HCT116 (cell line): Measurements from ENCODE around the gene OSBPL10. TPM values are rescaled to one million over a fixed set of nuclear protein-coding genes. Genes with fewer than 3 reads are reported as not detected.

Source experiments
- ATAC-seq: fragments of 200-7000 bp; cut with Tn5 transposase; 2 replicates; pipeline ENCODE4 v1.9.1; 2020; ENCODE audit warnings: mild to moderate bottlenecking, moderate library complexity
- BruUV-seq: library from RNA; stranded (reverse); fragments of 400-500 nt; replicated peaks from 2 replicates; lab custom pipeline; 2021; lab: Mats Ljungman, UMichigan
- CTCF ChIA-PET: fragments of 300-600 bp; sonication (Branson Sonifier 250); formaldehyde crosslinking; loops from one replicate; lab custom pipeline; 2021; ENCODE audit warnings: antibody characterized with exemption; lab: Charles Lee
- POLR2A ChIA-PET: fragments of 300-600, 350-600 bp; sonication (Branson Sonifier 250); formaldehyde crosslinking; loops from one replicate; lab custom pipeline; 2021; ENCODE audit warnings: antibody characterized with exemption; lab: Charles Lee
- RAD21 ChIA-PET, 2 experiments: fragments of 300-600 bp; sonication (Branson Sonifier 250); formaldehyde crosslinking; loops; one replicate each; lab custom pipeline; 2023; ENCODE audit warnings: low total read pairs in 2 of 2; ENCODE audit not compliant: uncharacterized antibody in 2 of 2, unreplicated experiment in 2 of 2, low non-redundant PET in 1 of 2; lab: Charles Lee
- DNase-seq: peaks from one replicate; pipeline ENCODE4 v3.0.0-alpha.2; 2010; ENCODE audit warnings: low read depth, low spot score
- H2AFZ ChIP-seq: fragments of 200-600 bp; shearing (Covaris generic), sonication (generic); 2 replicates; pipeline ENCODE4 v1.6.1; 2017; ENCODE audit warnings: low read depth, mixed run types, mixed read lengths, antibody characterized with exemption, low read length; ENCODE audit not compliant: poor library complexity, severe bottlenecking
- H3K27ac ChIP-seq: 2 replicates; pipeline ENCODE4 v1.5.1; 2012; ENCODE audit warnings: low read depth, low read length
- H3K27me3 ChIP-seq: fragments of 200-600 bp; sonication (generic); 2 replicates; pipeline ENCODE4 v1.6.1; 2016; ENCODE audit warnings: mixed run types, low read length, mixed read lengths; ENCODE audit not compliant: insufficient read depth
- H3K36me3 ChIP-seq, 2 experiments: fragments of 200-500 bp in 1 of 2; fragments of 200-600 bp in 1 of 2; sonication (Bioruptor generic) in 1 of 2; sonication (generic) in 1 of 2; 2 replicates each; pipeline versions ENCODE4 v1.5.1 to v1.6.1; 2014 to 2016; ENCODE audit warnings: low read length in 2 of 2, inconsistent platforms in 1 of 2, mixed read lengths in 1 of 2, mixed run types in 1 of 2; ENCODE audit not compliant: insufficient read depth in 2 of 2, control insufficient read depth in 1 of 2
- H3K4me1 ChIP-seq, 2 experiments: fragments of 200-600 bp in 1 of 2; sonication (generic) in 1 of 2; 2 replicates each; pipeline versions ENCODE4 v1.5.1 to v1.6.1; 2012 to 2017; ENCODE audit warnings: low read length in 2 of 2, inconsistent platforms in 1 of 2, mild to moderate bottlenecking in 1 of 2, mixed read lengths in 1 of 2, mixed run types in 1 of 2, moderate library complexity in 1 of 2; ENCODE audit not compliant: insufficient read depth in 2 of 2, control insufficient read depth in 1 of 2
- H3K4me2 ChIP-seq: fragments of 200-600 bp; sonication (generic); 2 replicates; pipeline ENCODE4 v1.6.1; 2017; ENCODE audit warnings: mixed run types, low read length, mixed read lengths
- H3K4me3 ChIP-seq, 2 experiments: fragments of 200-600 bp in 1 of 2; sonication (generic) in 1 of 2; replicated peaks in 1 of 2; 2 replicates each; pipeline ENCODE4 v1.5.1; 2011 to 2016; ENCODE audit warnings: low read length in 2 of 2, control low read depth in 1 of 2, low read depth in 1 of 2, mild to moderate bottlenecking in 1 of 2, mixed read lengths in 1 of 2, mixed run types in 1 of 2
- H3K79me2 ChIP-seq: fragments of 200-600 bp; sonication (generic); 2 replicates; pipeline ENCODE4 v1.6.1; 2017; ENCODE audit warnings: mild to moderate bottlenecking, mixed run types, low read length, moderate library complexity, mixed read lengths; ENCODE audit not compliant: insufficient read depth
- H3K9ac ChIP-seq: fragments of 200-600 bp; sonication (generic); 2 replicates; pipeline ENCODE4 v1.6.1; 2016; ENCODE audit warnings: low read length, mixed read lengths
- H3K9me2 ChIP-seq: fragments of 200-600 bp; sonication (generic), shearing (Covaris generic); 2 replicates; pipeline ENCODE4 v1.6.1; 2017; ENCODE audit warnings: mixed run types, mild to moderate bottlenecking, moderate library complexity; ENCODE audit not compliant: insufficient read depth
- H3K9me3 ChIP-seq, 2 experiments: fragments of 200-500 bp in 1 of 2; fragments of 200-600 bp in 1 of 2; sonication (Bioruptor generic) in 1 of 2; sonication (generic) in 1 of 2; 2 replicates each; pipeline ENCODE4 v1.6.1; 2014 to 2017; ENCODE audit warnings: low read length in 2 of 2, mixed read lengths in 2 of 2, inconsistent platforms in 1 of 2, low read depth in 1 of 2, mild to moderate bottlenecking in 1 of 2, mixed run types in 1 of 2, moderate library complexity in 1 of 2; ENCODE audit not compliant: control insufficient read depth in 1 of 2, insufficient read depth in 1 of 2
- H4K20me1 ChIP-seq: fragments of 200-600 bp; sonication (generic), shearing (Covaris generic); 2 replicates; pipeline ENCODE4 v1.6.1; 2017; ENCODE audit warnings: mixed run types, mild to moderate bottlenecking, moderate library complexity; ENCODE audit not compliant: insufficient read depth
- CEBPB ChIP-seq: IDR thresholded peaks from 2 replicates; pipeline ENCODE4 v1.6.1; 2012; ENCODE audit warnings: low read depth
- EGR1 ChIP-seq: IDR thresholded peaks from 2 replicates; pipeline ENCODE4 v1.6.1; 2012; ENCODE audit warnings: low read depth
- ELF1 ChIP-seq: IDR thresholded peaks from 2 replicates; pipeline ENCODE4 v1.6.1; 2012; ENCODE audit warnings: low read depth, borderline replicate concordance
- EZH2 ChIP-seq: fragments of 200-600 bp; sonication (generic); IDR thresholded peaks from 2 replicates; pipeline ENCODE4 v1.6.1; 2017; ENCODE audit warnings: antibody characterized with exemption, mixed run types
- EZH2phosphoT487 ChIP-seq: fragments of 200-600 bp; IDR thresholded peaks from 2 replicates; pipeline ENCODE4 v1.6.1; 2018; ENCODE audit warnings: antibody characterized with exemption, borderline replicate concordance
- FOSL1 ChIP-seq: IDR thresholded peaks from 2 replicates; pipeline ENCODE4 v1.6.1; 2012; ENCODE audit warnings: low read depth
- JUND ChIP-seq: IDR thresholded peaks from 2 replicates; pipeline ENCODE4 v1.6.1; 2012
- POLR2AphosphoS5 ChIP-seq: IDR thresholded peaks from 2 replicates; pipeline ENCODE4 v1.6.1; 2011; ENCODE audit warnings: mild to moderate bottlenecking, low read depth, low read length, moderate library complexity
- RAD21 ChIP-seq: IDR thresholded peaks from 2 replicates; pipeline ENCODE4 v1.6.1; 2012; ENCODE audit warnings: low read depth, mild to moderate bottlenecking
- SP1 ChIP-seq: IDR thresholded peaks from 2 replicates; pipeline ENCODE4 v1.6.1; 2012; ENCODE audit warnings: low read depth
- TCF7L2 ChIP-seq: IDR thresholded peaks from 2 replicates; pipeline ENCODE4 v1.7.0; 2011; ENCODE audit warnings: borderline replicate concordance, inconsistent platforms; ENCODE audit not compliant: insufficient read depth, insufficient read length; ENCODE audit errors: extremely low read depth
- YY1 ChIP-seq: IDR thresholded peaks from 2 replicates; pipeline ENCODE4 v1.6.1; 2011; ENCODE audit warnings: low read length, low read depth, moderate library complexity, mild to moderate bottlenecking; ENCODE audit not compliant: insufficient replicate concordance; ENCODE audit errors: extremely low read depth
- ZFX ChIP-seq: fragments of 450-650 bp; IDR thresholded peaks from 2 replicates; pipeline ENCODE4 v1.6.1; 2017
- ZNF274 ChIP-seq: fragments of 200-500 bp; sonication (Bioruptor generic); IDR thresholded peaks from 2 replicates; pipeline ENCODE4 v1.6.1; 2014; ENCODE audit warnings: mild to moderate bottlenecking, low read depth, low read length, inconsistent platforms
- intact Hi-C: fragments of 100-400 bp; cut with micrococcal nuclease; formaldehyde crosslinking; loops from 2 replicates; pipeline ENCODE4 v1.10.0; 2022
- total RNA-seq: library from RNA; stranded (reverse); gene quantifications from one replicate; pipeline ENCODE4 v1.2.1, GENCODE V29; 2021; ENCODE audit not compliant: unreplicated experiment
- TF ChIP-seq, protein P1 (sequence below): IDR thresholded peaks from 2 replicates; pipeline ENCODE4 v1.6.1; 2012; ENCODE audit warnings: low read depth
- TF ChIP-seq, protein P2 (sequence below): IDR thresholded peaks from 2 replicates; pipeline ENCODE4 v1.6.1; 2012
- TF ChIP-seq, protein P3 (sequence below): IDR thresholded peaks from 2 replicates; pipeline ENCODE4 v1.6.1; 2011; ENCODE audit warnings: mild to moderate bottlenecking, low read length, moderate library complexity; ENCODE audit not compliant: insufficient replicate concordance; ENCODE audit errors: extremely low read depth

OSBPL10 gene
- total RNA-seq, 1 experiment from 2014 or later: 25.8 TPM

DNA sequence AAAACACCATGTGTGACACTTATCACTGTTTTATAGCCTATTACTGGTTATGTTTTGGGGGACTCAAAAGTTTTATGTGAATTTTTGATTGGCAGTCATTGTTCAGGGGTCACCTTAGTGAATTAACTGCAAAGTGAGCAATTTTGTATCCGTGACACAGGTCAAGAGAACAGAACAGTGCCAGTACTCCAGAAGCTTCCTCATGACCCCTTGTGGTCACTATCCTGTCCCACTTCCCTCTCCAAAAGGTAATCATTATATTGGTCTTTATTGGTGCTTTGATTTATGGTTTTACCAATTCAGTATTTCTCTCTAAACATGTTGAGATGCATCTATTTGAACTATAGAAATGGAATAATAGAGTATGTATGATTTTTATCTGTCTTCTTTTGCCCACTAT is 341.2 kb downstream of the OSBPL10 start:
- intact Hi-C loops: no loop called here
- Histone ChIP-seq H3K9me3 (no peaks in the 10 kb centered on the region), H3K4me2 (no peak overlapping the region), H3K79me2 (no peaks in the 10 kb centered on the region), H3K9ac (no peak overlapping the region), H4K20me1 (no peaks in the 10 kb centered on the region), H3K36me3 (peaks cover 0 to 15% of the 10 kb centered on the region in 2 experiments; a peak in 2 of 4 replicates), H3K4me3 (no peak overlapping the region), H2AFZ (no peak overlapping the region), H3K9me2 (no peaks in the 10 kb centered on the region), H3K4me1 (no peaks in the 10 kb centered on the region), H3K27me3 (no peaks in the 10 kb centered on the region), H3K27ac (no peak overlapping the region)
- DNase-seq: no peak
- RAD21 ChIA-PET: no interaction called here
- POLR2A ChIA-PET: no interaction called here
- ATAC-seq: no peak
- CTCF ChIA-PET: no interaction called here
- TF ChIP-seq ZNF274 (no peak), CEBPB (no peak), EZH2 (no peak), EGR1 (no peak), EZH2phosphoT487 (no peak), SP1 (no peak), TCF7L2 (no peak), RAD21 (peak; percentile 19; the same call in 1 of the 2 replicates), ELF1 (0 out of 2 replicates have a peak, but pooled peaks have one; percentile 4), JUND (no peak), POLR2AphosphoS5 (no peak), ZFX (no peak), FOSL1 (no peak), YY1 (no peak)
- TF ChIP-seq, protein P1, sequence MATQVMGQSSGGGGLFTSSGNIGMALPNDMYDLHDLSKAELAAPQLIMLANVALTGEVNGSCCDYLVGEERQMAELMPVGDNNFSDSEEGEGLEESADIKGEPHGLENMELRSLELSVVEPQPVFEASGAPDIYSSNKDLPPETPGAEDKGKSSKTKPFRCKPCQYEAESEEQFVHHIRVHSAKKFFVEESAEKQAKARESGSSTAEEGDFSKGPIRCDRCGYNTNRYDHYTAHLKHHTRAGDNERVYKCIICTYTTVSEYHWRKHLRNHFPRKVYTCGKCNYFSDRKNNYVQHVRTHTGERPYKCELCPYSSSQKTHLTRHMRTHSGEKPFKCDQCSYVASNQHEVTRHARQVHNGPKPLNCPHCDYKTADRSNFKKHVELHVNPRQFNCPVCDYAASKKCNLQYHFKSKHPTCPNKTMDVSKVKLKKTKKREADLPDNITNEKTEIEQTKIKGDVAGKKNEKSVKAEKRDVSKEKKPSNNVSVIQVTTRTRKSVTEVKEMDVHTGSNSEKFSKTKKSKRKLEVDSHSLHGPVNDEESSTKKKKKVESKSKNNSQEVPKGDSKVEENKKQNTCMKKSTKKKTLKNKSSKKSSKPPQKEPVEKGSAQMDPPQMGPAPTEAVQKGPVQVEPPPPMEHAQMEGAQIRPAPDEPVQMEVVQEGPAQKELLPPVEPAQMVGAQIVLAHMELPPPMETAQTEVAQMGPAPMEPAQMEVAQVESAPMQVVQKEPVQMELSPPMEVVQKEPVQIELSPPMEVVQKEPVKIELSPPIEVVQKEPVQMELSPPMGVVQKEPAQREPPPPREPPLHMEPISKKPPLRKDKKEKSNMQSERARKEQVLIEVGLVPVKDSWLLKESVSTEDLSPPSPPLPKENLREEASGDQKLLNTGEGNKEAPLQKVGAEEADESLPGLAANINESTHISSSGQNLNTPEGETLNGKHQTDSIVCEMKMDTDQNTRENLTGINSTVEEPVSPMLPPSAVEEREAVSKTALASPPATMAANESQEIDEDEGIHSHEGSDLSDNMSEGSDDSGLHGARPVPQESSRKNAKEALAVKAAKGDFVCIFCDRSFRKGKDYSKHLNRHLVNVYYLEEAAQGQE: no peak
- TF ChIP-seq, protein P2, sequence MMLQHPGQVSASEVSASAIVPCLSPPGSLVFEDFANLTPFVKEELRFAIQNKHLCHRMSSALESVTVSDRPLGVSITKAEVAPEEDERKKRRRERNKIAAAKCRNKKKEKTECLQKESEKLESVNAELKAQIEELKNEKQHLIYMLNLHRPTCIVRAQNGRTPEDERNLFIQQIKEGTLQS: no peak
- TF ChIP-seq, protein P3, sequence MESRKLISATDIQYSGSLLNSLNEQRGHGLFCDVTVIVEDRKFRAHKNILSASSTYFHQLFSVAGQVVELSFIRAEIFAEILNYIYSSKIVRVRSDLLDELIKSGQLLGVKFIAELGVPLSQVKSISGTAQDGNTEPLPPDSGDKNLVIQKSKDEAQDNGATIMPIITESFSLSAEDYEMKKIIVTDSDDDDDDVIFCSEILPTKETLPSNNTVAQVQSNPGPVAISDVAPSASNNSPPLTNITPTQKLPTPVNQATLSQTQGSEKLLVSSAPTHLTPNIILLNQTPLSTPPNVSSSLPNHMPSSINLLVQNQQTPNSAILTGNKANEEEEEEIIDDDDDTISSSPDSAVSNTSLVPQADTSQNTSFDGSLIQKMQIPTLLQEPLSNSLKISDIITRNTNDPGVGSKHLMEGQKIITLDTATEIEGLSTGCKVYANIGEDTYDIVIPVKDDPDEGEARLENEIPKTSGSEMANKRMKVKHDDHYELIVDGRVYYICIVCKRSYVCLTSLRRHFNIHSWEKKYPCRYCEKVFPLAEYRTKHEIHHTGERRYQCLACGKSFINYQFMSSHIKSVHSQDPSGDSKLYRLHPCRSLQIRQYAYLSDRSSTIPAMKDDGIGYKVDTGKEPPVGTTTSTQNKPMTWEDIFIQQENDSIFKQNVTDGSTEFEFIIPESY: no peak
- BruUV-seq: no TSS peak
